Measurements from ENCODE around the gene STK11IP. TPM values are rescaled to one million over a fixed set of nuclear protein-coding genes. Genes with fewer than 3 reads are reported as not detected.

Gene STK11IP
- total RNA-seq, 4 donors from 2014 or later = 33.9 to 77.0 (median 72.3) TPM

DNA sequence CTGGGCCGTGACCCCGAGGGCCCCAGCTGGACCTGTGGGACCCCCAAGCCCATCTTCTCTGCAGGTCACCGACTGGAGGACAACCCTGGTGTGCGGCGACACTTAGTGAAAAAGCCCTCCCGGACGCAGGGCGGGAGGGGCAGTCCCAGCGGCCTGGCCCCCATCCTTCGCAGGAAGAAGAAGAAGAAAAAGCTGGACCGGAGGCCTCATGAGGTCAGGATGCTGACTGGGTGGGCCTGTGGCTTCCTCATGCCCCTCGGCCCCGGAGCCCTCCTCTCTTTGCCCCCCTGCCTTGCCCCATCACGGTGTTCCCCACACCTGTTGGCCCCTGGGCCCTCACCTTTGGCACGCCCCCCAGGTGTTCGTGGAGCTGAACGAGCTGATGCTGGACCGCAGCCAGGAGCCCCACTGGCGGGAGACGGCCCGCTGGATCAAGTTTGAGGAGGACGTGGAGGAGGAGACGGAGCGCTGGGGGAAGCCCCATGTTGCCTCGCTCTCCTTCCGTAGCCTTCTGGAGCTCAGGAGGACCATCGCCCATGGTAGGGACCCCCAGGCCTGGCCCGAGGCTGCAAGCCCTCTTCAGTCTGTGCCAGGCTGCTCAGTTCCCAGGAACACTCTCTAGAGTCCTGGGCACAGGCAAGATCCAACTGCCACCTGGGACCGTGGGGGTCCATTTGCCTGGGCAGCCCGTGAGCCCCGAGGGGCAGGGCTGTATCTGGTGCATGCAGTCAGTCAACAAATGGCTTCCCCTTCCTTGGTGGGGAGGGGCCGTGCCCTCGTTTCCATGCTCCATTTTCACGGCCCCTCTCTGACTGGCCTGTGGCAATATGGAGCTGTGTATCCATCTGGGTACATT is 34.5 kb downstream of the STK11IP start:
- Histone ChIP-seq H3K27ac (no peak overlapping the region), H3K4me1 (peaks cover 0 to 12% (median 2%) of the 10 kb centered on the region in 4 donors), H3K27me3 (peaks cover 0 to 11% of the 10 kb centered on the region in 2 donors), H3K4me3 (no peak overlapping the region), H3K36me3 (peaks cover 0 to 37% (median 0%) of the 10 kb centered on the region in 3 donors), H3K9me3 (no peaks in the 10 kb centered on the region)
- no peak for TF ChIP-seq POLR2A (IDR thresholded peaks at IDR 0.05)
- TF ChIP-seq, protein P1, sequence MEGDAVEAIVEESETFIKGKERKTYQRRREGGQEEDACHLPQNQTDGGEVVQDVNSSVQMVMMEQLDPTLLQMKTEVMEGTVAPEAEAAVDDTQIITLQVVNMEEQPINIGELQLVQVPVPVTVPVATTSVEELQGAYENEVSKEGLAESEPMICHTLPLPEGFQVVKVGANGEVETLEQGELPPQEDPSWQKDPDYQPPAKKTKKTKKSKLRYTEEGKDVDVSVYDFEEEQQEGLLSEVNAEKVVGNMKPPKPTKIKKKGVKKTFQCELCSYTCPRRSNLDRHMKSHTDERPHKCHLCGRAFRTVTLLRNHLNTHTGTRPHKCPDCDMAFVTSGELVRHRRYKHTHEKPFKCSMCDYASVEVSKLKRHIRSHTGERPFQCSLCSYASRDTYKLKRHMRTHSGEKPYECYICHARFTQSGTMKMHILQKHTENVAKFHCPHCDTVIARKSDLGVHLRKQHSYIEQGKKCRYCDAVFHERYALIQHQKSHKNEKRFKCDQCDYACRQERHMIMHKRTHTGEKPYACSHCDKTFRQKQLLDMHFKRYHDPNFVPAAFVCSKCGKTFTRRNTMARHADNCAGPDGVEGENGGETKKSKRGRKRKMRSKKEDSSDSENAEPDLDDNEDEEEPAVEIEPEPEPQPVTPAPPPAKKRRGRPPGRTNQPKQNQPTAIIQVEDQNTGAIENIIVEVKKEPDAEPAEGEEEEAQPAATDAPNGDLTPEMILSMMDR (IDR thresholded peaks at IDR 0.05) = no peak
- TF ChIP-seq EP300 (IDR thresholded peaks at IDR 0.05) = no peak
- 81 to 85% methylated on average over 27 to 34 of the region's 34 CpGs for WGBS, 2 donors
- DNase-seq (ENCODE audit: low spot score in 2 of 2) = no peak

DNA sequence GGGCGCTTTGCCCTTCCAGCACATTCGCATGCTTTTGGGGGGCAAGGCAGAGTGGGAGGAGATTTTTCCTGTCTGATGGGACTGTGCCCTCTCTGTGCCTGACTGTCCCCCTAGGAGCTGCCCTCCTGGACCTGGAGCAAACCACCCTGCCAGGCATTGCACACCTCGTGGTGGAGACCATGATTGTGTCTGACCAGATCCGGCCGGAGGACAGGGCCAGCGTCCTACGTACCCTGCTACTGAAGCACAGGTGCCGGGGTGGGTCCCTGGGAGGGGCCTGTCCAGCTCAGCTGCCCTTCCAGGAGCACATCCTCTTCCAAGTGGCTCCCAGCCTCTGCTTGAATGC is 35.1 kb downstream of the STK11IP start:
- no peaks in the 10 kb centered on the region for H3K9me3 ChIP-seq
- peaks cover 0 to 10% (median 1%) of the 10 kb centered on the region in 4 donors for H3K4me1 ChIP-seq
- no peak for DNase-seq (ENCODE audit: low spot score in 2 of 2)
- TF ChIP-seq, protein P1 (IDR thresholded peaks at IDR 0.05) = no peak
- no peak for TF ChIP-seq EP300 (IDR thresholded peaks at IDR 0.05)
- TF ChIP-seq POLR2A (IDR thresholded peaks at IDR 0.05) = no peak
- peaks cover 0 to 10% of the 10 kb centered on the region in 2 donors for H3K27me3 ChIP-seq
- peaks cover 0 to 40% (median 0%) of the 10 kb centered on the region in 3 donors for H3K36me3 ChIP-seq
- no peak overlapping the region for H3K27ac ChIP-seq
- no peak overlapping the region for H3K4me3 ChIP-seq
- 90 to 96% methylated on average over 6 to 8 of the region's 8 CpGs for WGBS, 2 donors

DNA sequence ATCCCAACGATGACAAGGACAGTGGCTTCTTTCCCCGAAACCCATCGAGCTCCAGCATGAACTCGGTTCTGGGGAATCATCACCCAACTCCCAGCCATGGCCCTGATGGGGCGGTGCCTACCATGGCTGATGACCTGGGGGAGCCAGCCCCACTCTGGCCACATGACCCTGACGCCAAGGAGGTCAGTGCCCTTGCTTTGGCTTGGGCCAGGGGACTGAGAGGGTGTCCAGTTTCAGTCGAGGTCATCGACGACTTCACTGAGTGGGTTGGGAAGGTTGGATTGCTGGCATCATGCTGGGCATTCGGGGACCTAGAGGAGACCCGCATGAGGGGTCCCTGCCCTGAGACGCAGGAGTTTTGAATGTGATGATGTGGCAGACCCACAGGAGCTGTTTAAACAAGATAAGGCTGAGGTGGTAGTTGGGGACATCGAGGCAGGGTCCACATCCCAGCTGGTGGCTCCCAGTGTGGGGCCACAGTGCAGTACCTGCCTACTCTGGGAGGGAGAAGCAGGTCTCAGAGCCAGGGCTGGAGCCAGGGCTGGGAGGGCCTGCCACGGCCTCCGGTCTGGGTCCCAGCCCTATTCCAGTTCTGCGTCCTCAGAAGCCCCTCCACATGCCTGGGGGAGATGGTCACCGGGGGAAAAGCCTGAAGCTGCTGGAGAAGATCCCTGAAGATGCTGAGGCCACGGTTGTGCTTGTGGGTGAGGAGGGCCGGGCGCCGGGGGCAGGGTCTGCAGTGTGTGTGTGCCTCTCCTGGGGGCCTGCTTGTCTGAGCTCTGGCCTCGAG is 35.8 kb downstream of the STK11IP start:
- no peaks in the 10 kb centered on the region for H3K9me3 ChIP-seq
- peaks cover 0 to 3% (median 0%) of the 10 kb centered on the region in 4 donors for H3K4me1 ChIP-seq
- DNase-seq (ENCODE audit: low spot score in 2 of 2) = no peak
- no peak overlapping the region for H3K27ac ChIP-seq
- H3K36me3 ChIP-seq = peaks cover 0 to 42% (median 0%) of the 10 kb centered on the region in 3 donors
- TF ChIP-seq, protein P1 (IDR thresholded peaks at IDR 0.05) = no peak
- TF ChIP-seq POLR2A (IDR thresholded peaks at IDR 0.05) = no peak
- TF ChIP-seq EP300 (IDR thresholded peaks at IDR 0.05) = no peak
- peaks cover 0 to 3% of the 10 kb centered on the region in 2 donors for H3K27me3 ChIP-seq
- WGBS, 2 donors = 83 to 86% methylated on average over 22 of the region's 22 CpGs
- H3K4me3 ChIP-seq = no peak overlapping the region

DNA sequence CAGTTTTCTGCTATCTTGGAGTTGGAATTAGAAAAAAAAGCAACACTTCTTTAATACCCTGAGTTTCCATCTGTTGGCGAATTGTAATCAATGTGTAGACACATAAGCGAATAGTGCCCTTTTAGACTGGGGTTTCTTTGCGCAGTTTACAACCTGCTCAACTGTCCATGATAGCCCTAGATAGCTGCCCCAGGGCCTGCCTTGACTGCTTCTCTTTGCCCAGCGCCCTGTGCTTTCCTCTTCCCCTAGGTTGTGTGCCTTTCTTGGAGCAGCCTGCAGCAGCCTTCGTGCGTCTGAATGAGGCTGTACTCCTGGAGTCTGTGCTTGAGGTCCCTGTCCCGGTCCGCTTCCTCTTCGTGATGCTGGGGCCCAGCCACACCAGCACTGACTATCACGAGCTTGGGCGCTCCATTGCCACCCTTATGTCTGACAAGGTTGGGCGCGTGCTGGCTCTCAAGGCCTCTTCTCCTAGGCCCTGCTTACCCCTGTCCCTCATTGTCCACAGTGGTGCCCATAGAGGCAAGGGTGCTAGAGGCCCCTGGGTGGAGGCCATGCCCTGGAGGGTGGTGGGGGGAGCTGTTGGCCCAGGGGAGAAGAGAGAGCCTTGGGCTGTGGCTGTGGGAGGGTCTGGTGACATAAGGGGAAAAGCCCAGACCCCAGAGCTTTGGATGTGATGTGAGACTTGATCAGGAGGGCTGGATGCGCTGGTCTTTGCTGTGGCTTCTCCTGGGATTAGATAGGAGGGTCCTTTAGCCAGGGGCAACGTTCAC is 36.7 kb downstream of the STK11IP start:
- H3K27ac ChIP-seq = no peak overlapping the region
- TF ChIP-seq, protein P1 (IDR thresholded peaks at IDR 0.05) = no peak
- no peak for TF ChIP-seq EP300 (IDR thresholded peaks at IDR 0.05)
- no peak for TF ChIP-seq POLR2A (IDR thresholded peaks at IDR 0.05)
- no peak for DNase-seq (ENCODE audit: low spot score in 2 of 2)
- no peaks in the 10 kb centered on the region for H3K9me3 ChIP-seq
- no peak overlapping the region for H3K4me3 ChIP-seq
- H3K4me1 ChIP-seq = no peaks in the 10 kb centered on the region
- H3K36me3 ChIP-seq = peaks cover 0 to 42% (median 0%) of the 10 kb centered on the region in 3 donors
- no peaks in the 10 kb centered on the region for H3K27me3 ChIP-seq
- 86 to 91% methylated on average over 14 to 15 of the region's 15 CpGs for WGBS, 2 donors

Measured in tibial nerve (tissue), 4 donors.